IMR-90 (cell line): ENCODE measurements around the gene POLD4. TPM values are rescaled to one million over a fixed set of nuclear protein-coding genes. Genes with fewer than 3 reads are reported as not detected.

ENCODE experiments used
- ATAC-seq: fragments of 200-7000 bp; cut with Tn5 transposase; 2 replicates; pipeline ENCODE4 v1.9.1; 2020; ENCODE audit warnings: low read depth, mild to moderate bottlenecking, moderate library complexity
- BruUV-seq: library from RNA; stranded (reverse); fragments of 400-500 nt; replicated peaks from 2 replicates; lab custom pipeline; 2021; lab: Mats Ljungman, UMichigan
- CTCF ChIA-PET: fragments of 300-600 bp; formaldehyde crosslinking; extraction: SDS; loops from one replicate; lab custom pipeline; 2021; ENCODE audit warnings: antibody characterized with exemption; lab: Yijun Ruan, JAX
- POLR2A ChIA-PET: fragments of 300-600 bp; sonication (Branson Sonifier 250); formaldehyde crosslinking; loops from one replicate; lab custom pipeline; 2022; ENCODE audit warnings: antibody characterized with exemption; ENCODE audit not compliant: unreplicated experiment; lab: Charles Lee
- DNase-seq: peaks from one replicate; pipeline ENCODE4 v3.0.0; 2013
- H2AFZ ChIP-seq: replicated peaks from 2 replicates; pipeline ENCODE3; 2013; ENCODE audit warnings: low read length, mild to moderate bottlenecking; ENCODE audit not compliant: poor library complexity
- H2AK5ac ChIP-seq: 2 replicates; pipeline ENCODE4 v1.6.1; 2013; ENCODE audit warnings: low read depth, low read length, inconsistent platforms
- H2AK9ac ChIP-seq: replicated peaks from 2 replicates; pipeline ENCODE3; 2013; ENCODE audit warnings: mild to moderate bottlenecking, low read depth, low read length, moderate library complexity; ENCODE audit not compliant: poor library complexity
- H2BK120ac ChIP-seq: 2 replicates; pipeline ENCODE4 v1.6.1; 2013; ENCODE audit warnings: low read depth, low read length, inconsistent platforms
- H2BK15ac ChIP-seq: 3 replicates; pipeline ENCODE4 v1.6.1; 2013; ENCODE audit warnings: low read depth, low read length, inconsistent platforms
- H2BK20ac ChIP-seq: 2 replicates; pipeline ENCODE4 v1.6.1; 2013; ENCODE audit warnings: low read depth, mild to moderate bottlenecking, inconsistent platforms, low read length, moderate library complexity
- H2BK5ac ChIP-seq: 2 replicates; pipeline ENCODE4 v1.6.1; 2013; ENCODE audit warnings: mild to moderate bottlenecking, low read depth, low read length, inconsistent platforms; ENCODE audit not compliant: poor library complexity, severe bottlenecking
- H3K14ac ChIP-seq: replicated peaks from 2 replicates; pipeline ENCODE4 v1.6.1; 2013; ENCODE audit warnings: low read depth, low read length, inconsistent platforms
- H3K18ac ChIP-seq: 2 replicates; pipeline ENCODE4 v1.6.1; 2013; ENCODE audit warnings: low read depth, low read length, control low read depth
- H3K23ac ChIP-seq: 2 replicates; pipeline ENCODE4 v1.6.1; 2013; ENCODE audit warnings: low read depth, low read length, inconsistent platforms
- H3K27ac ChIP-seq: 2 replicates; pipeline ENCODE4 v1.5.1; 2013; ENCODE audit warnings: mild to moderate bottlenecking, control low read depth, low read length; ENCODE audit not compliant: insufficient read depth
- H3K27me3 ChIP-seq: 2 replicates; pipeline ENCODE4 v1.6.1; 2013; ENCODE audit warnings: low read length; ENCODE audit not compliant: control insufficient read depth, insufficient read depth
- H3K36me3 ChIP-seq: 2 replicates; pipeline ENCODE4 v1.6.1; 2013; ENCODE audit warnings: low read length, mixed read lengths; ENCODE audit not compliant: control insufficient read depth, insufficient read depth
- H3K4ac ChIP-seq: 2 replicates; pipeline ENCODE4 v1.6.1; 2013; ENCODE audit warnings: low read depth, low read length, inconsistent platforms
- H3K4me1 ChIP-seq: 2 replicates; pipeline ENCODE4 v1.6.1; 2013; ENCODE audit warnings: low read length, mixed read lengths; ENCODE audit not compliant: control insufficient read depth, insufficient read depth
- H3K4me2 ChIP-seq: 2 replicates; pipeline ENCODE4 v1.6.1; 2013; ENCODE audit warnings: low read depth, mild to moderate bottlenecking, control low read depth, low read length, moderate library complexity
- H3K4me3 ChIP-seq: 2 replicates; pipeline ENCODE4 v1.5.1; 2013; ENCODE audit warnings: low read depth, mild to moderate bottlenecking, control low read depth, low read length, moderate library complexity; ENCODE audit not compliant: insufficient read depth
- H3K56ac ChIP-seq: 2 replicates; pipeline ENCODE4 v1.6.1; 2013; ENCODE audit warnings: low read length, inconsistent platforms; ENCODE audit not compliant: insufficient read depth; ENCODE audit errors: extremely low read depth
- H3K79me1 ChIP-seq, 2 experiments: 2 replicates each; pipeline ENCODE4 v1.6.1; 2013; ENCODE audit warnings: low read length in 2 of 2, inconsistent platforms in 1 of 2, low read depth in 1 of 2
- H3K9ac ChIP-seq: 2 replicates; pipeline ENCODE4 v1.6.1; 2013; ENCODE audit warnings: low read depth, low read length, control low read depth
- H3K9me1 ChIP-seq: 2 replicates; pipeline ENCODE4 v1.6.1; 2013; ENCODE audit warnings: low read length, inconsistent platforms; ENCODE audit not compliant: insufficient read depth
- H3K9me3 ChIP-seq: 2 replicates; pipeline ENCODE4 v1.6.1; 2013; ENCODE audit warnings: low read length; ENCODE audit not compliant: control insufficient read depth, insufficient read depth
- H4K20me1 ChIP-seq: 2 replicates; pipeline ENCODE4 v1.6.1; 2013; ENCODE audit warnings: low read length, inconsistent platforms; ENCODE audit not compliant: insufficient read depth
- H4K5ac ChIP-seq: 2 replicates; pipeline ENCODE4 v1.6.1; 2013; ENCODE audit warnings: mild to moderate bottlenecking, low read depth, low read length, control low read depth
- H4K8ac ChIP-seq, 2 experiments: 2 replicates each; pipeline ENCODE4 v1.6.1; 2013; ENCODE audit warnings: low read depth in 2 of 2, low read length in 2 of 2, control low read depth in 1 of 2, inconsistent platforms in 1 of 2
- H4K91ac ChIP-seq: 2 replicates; pipeline ENCODE4 v1.6.1; 2013; ENCODE audit warnings: low read depth, low read length, inconsistent platforms; ENCODE audit not compliant: insufficient read depth
- FOS ChIP-seq: fragments of 150-350 bp; IDR thresholded peaks from 2 replicates; pipeline ENCODE4 v1.6.1; 2016; ENCODE audit warnings: low read depth, low read length
- MAZ ChIP-seq: IDR thresholded peaks from 2 replicates; pipeline ENCODE4 v1.6.1; 2012; ENCODE audit warnings: low read depth, mild to moderate bottlenecking, low read length, improper control_type of control experiment, moderate library complexity, borderline replicate concordance
- RAD21 ChIP-seq: IDR thresholded peaks from 2 replicates; pipeline ENCODE4 v1.6.1; 2012; ENCODE audit warnings: low read length, improper control_type of control experiment
- WGBS, 2 experiments: methylation state at CpG; one replicate each; pipeline versions ENCODE4 v1.1.5 to v1.1.7; 2013; ENCODE audit warnings: missing lambda C conversion rate in 2 of 2; ENCODE audit not compliant: insufficient read length in 1 of 2; ENCODE audit errors: extremely low coverage in 2 of 2; 5-methylcytosine and 5-hydroxymethylcytosine counted together
- dilution Hi-C: fragments of 300-500 bp; cut with HindIII; formaldehyde crosslinking; loops from one replicate; pipeline ENCODE4 v1.14.3; 2018; ENCODE audit warnings: low sequenced_read_pairs; ENCODE audit not compliant: unreplicated experiment
- in situ Hi-C: fragments of 300-500 bp; cut with MboI; formaldehyde crosslinking; loops from 3 replicates; pipeline ENCODE4 v1.14.3; 2019; ENCODE audit warnings: low sequenced_read_pairs, inconsistent platforms, mixed read lengths
- intact Hi-C: fragments of 100-400 bp; cut with micrococcal nuclease; formaldehyde crosslinking; loops from 2 replicates; pipeline ENCODE4 v1.10.0; 2022
- polyA plus RNA-seq, 3 experiments: library from polyadenylated mRNA; depleted of rRNA; stranded (reverse); fragments of >200 nt; gene quantifications; 2 replicates each; pipeline ENCODE4 v1.2.3, GENCODE V29; 2012; ENCODE audit warnings: low replicate concordance in 1 of 3
- total RNA-seq: library from RNA; depleted of rRNA; stranded (reverse); fragments of >200 nt; gene quantifications from 2 replicates; pipeline ENCODE4 v1.2.3, GENCODE V29; 2012

Gene POLD4
- total and polyA plus RNA-seq, 2 of the 4 experiments (the other 2 are of a cell fraction): 46.4 to 133 TPM

- TF ChIP-seq RAD21: no peak
Observed at GRCh38 chr11:67304511-67305113, 48.7 kb downstream of the POLD4 start (continued).

- Histone ChIP-seq H2BK20ac (no peak overlapping the region), H3K4me2 (peak overlapping the region; percentile 91), H3K4me3 (peak overlapping the region; percentile 100), H2AFZ (peak overlapping the region; percentile 99), H2AK9ac (peak overlapping the region; percentile 95), H3K27me3 (no peaks in the 10 kb centered on the region), H3K27ac (peak overlapping the region; percentile 88; the same call in 1 of the 2 replicates), H4K8ac (peak overlapping the region; percentile 75 to 80; a peak in 3 of 4 replicates), H3K18ac (peak overlapping the region; percentile 1; the same call in 1 of the 2 replicates), H3K4me1 (peaks cover 18% of the 10 kb centered on the region), H4K91ac (peak overlapping the region; percentile 49; the same call in 1 of the 2 replicates), H2AK5ac (peak overlapping the region; percentile 39; the same call in 1 of the 2 replicates), H3K14ac (peak overlapping the region; percentile 63), H4K20me1 (peaks cover 4% of the 10 kb centered on the region), H3K9me1 (peaks cover 3% of the 10 kb centered on the region), H3K79me1 (peaks cover 2 to 33% of the 10 kb centered on the region in 2 experiments; a peak in 2 of 4 replicates), H3K9me3 (no peaks in the 10 kb centered on the region), H3K36me3 (peaks cover 44% of the 10 kb centered on the region), H3K4ac (peak overlapping the region; percentile 86; the same call in 1 of the 2 replicates), H4K5ac (no peak overlapping the region), H2BK5ac (no peak overlapping the region), H3K9ac (peak overlapping the region; percentile 90), H2BK15ac (no peak overlapping the region), H3K23ac (peak overlapping the region; percentile 59; the same call in 1 of the 2 replicates), H3K56ac (no peak overlapping the region), H2BK120ac (no peak overlapping the region)
- ChIA-PET POLR2A (no interaction called here), CTCF (interaction anchor here (1.0 kb wide), 1 partner anchor 13 kb away, joined by 3 read pairs; no protein-coding TSS in a partner anchor)
- WGBS, 2 experiments: 9% methylated on average over 4 of the region's 43 CpGs; no CpG with 5 or more reads in 1 of the 2 experiments
- dilution Hi-C loops (no loop called here), in situ Hi-C loops (no loop called here), intact Hi-C loops (loop anchor here (2.0 kb wide), 1 partner anchor 15 kb away; the partner anchor contains the start of gene ANKRD13D)
- BruUV-seq: no TSS peak
- DNase-seq: no peak
- peak; percentile 21 for ATAC-seq
- no peak for TF ChIP-seq FOS
- TF ChIP-seq MAZ: peak; percentile 33; the same call in 1 of the 2 replicates
Observed at GRCh38 chr11:67303835-67304411, 49.4 kb downstream of the POLD4 start.
